ENCODE measurements around the gene IGFBP2. TPM values are rescaled to one million over a fixed set of nuclear protein-coding genes. Genes with fewer than 3 reads are reported as not detected.

IGFBP2 gene
- total RNA-seq, 2 experiments from 2014 or later = 123 to 124 TPM

DNA sequence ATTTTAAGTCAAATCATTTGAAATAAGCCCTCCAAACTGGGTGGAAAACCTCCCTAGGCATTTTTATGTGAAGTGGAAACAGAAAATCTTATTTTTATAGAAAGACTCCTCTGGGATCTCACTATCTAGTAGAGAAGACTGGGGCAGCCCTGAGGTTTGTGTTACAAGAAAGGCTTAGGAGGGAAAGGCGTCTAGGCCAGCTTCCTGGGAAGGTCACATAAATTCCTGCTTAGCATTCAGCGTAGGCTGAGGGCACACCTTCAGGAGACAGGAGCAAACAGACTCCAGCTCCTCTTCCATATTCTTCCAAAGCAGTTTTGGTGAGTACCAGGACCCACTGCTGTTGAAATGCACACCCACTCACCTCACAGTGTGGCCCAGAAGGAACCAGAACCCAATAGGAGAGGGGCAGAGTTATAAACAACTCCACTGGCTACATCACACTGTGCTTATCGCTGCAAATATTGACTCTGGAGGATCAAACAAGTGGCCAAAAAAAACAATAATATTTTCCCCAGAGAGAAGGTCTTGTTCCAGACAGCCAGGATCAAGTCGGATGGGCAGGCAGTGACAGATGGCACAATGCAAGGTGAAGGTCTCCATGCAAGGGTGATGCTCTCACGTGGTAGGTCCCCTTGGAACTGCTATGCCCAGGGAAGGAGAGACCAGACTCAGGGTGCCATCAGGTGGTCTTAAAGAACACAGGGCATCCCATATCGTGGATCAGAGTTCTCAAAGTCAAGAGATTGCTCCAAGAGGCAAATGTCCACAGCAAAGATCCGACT, 17.7 kb upstream of the IGFBP2 start:
- no peaks in the 10 kb centered on the region for H3K36me3 Mint-ChIP-seq (ENCODE audit: low read depth)
- no peak overlapping the region for H3K4me3 Mint-ChIP-seq
- DNase-seq = no peak
- no peak for TF ChIP-seq CTCF (IDR thresholded peaks at IDR 0.05)
- H3K9me3 Mint-ChIP-seq = no peaks in the 10 kb centered on the region
- ChIA-PET POLR2A (no interaction called here), CTCF (interaction anchor here (1.3 kb wide), 1 partner anchor 51 kb away, joined by 4 read pairs; no protein-coding TSS in a partner anchor)
- no peaks in the 10 kb centered on the region for H3K27me3 Mint-ChIP-seq
- H3K27ac Mint-ChIP-seq = no peak overlapping the region
- peaks cover 23% of the 10 kb centered on the region for H3K4me1 Mint-ChIP-seq (ENCODE audit: low read depth)
- no peak for ATAC-seq
- intact Hi-C loops (cut with micrococcal nuclease) = no loop called here

DNA sequence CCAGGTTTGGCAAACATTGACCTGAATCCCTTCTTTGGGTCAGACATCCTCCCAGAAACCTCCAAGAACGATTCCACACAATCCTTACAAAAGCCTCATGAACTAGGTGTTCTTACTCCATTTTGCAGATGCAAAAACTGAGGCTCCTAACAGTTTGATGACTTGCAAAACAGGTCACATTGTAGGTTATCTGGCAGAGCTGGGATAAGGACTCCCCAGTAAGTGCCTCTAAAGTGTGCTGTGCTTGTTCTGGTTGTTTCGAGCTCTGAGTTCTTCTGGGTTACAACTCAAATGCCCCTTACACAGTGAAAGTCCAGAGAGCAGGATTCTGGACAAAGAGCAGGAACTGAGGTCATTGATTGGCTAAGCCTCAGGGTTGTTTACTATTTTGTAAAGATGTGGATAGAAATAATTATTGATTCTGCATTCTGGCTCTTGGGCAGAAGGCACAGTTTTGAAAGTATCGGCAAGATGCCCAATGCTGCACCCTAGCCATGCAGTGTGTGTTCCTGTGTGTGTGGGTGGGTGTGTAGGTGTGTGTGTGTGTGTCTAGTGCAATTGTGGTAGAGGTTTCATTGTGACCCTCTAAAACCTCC, 17.0 kb upstream of the IGFBP2 start:
- no peaks in the 10 kb centered on the region for H3K27me3 Mint-ChIP-seq
- intact Hi-C loops (cut with micrococcal nuclease) = no loop called here
- ChIA-PET CTCF (no interaction called here), POLR2A (interaction anchor here (1.7 kb wide), 1 partner anchor 10 kb away, joined by 4 read pairs; no protein-coding TSS in a partner anchor)
- no peak overlapping the region for H3K4me3 Mint-ChIP-seq
- peaks cover 23% of the 10 kb centered on the region for H3K4me1 Mint-ChIP-seq (ENCODE audit: low read depth)
- H3K27ac Mint-ChIP-seq = no peak overlapping the region
- no peaks in the 10 kb centered on the region for H3K9me3 Mint-ChIP-seq
- no peak for DNase-seq
- no peak for TF ChIP-seq CTCF (IDR thresholded peaks at IDR 0.05)
- H3K36me3 Mint-ChIP-seq (ENCODE audit: low read depth) = no peaks in the 10 kb centered on the region
- ATAC-seq = no peak

DNA sequence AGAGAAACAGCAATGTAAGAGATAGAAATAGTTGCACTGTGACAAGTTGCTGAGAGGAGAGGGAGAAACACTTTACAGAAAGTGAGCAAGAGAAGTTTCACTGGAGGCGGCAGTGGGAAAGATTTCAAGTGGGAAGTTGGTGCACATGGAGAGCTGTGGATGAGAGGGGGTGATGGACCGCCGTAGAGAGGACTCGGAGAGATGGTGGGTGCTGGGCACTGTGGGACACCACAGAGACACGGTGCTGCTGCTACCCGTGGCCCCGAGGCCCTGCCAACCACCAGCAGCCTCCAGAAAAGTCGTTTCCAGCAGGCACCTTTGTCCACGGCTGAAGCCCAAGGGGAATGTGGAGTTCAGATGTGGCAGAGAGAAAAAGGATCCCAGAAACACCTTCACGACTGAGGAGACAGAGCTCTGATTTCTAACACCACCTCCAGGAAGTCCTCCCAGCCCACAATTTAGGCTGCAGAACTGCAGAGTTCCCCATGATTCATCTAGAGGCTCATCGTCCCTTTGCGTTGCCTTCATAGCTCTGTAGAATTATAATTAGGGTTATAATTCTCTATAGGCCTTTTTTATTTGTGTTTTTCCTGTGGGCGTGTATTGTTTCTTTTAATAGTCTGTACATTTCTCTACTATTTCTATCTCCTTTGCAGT, 15.9 kb upstream of the IGFBP2 start:
- no peak for ATAC-seq
- ChIA-PET POLR2A (interaction anchor here (0.7 to 1.7 kb wide), 3 partner anchors 9 to 63 kb away, joined by 3 to 5 read pairs (median 4); no protein-coding TSS in a partner anchor), CTCF (interaction anchor here (1.3 kb wide), 1 partner anchor 8 kb away, joined by 4 read pairs; no protein-coding TSS in a partner anchor)
- TF ChIP-seq CTCF (IDR thresholded peaks at IDR 0.05) = no peak
- peaks cover 23% of the 10 kb centered on the region for H3K4me1 Mint-ChIP-seq (ENCODE audit: low read depth)
- no peak overlapping the region for H3K27ac Mint-ChIP-seq
- intact Hi-C loops (cut with micrococcal nuclease) = no loop called here
- H3K9me3 Mint-ChIP-seq = no peaks in the 10 kb centered on the region
- no peak for DNase-seq
- no peaks in the 10 kb centered on the region for H3K36me3 Mint-ChIP-seq (ENCODE audit: low read depth)
- H3K27me3 Mint-ChIP-seq = no peaks in the 10 kb centered on the region
- no peak overlapping the region for H3K4me3 Mint-ChIP-seq

DNA sequence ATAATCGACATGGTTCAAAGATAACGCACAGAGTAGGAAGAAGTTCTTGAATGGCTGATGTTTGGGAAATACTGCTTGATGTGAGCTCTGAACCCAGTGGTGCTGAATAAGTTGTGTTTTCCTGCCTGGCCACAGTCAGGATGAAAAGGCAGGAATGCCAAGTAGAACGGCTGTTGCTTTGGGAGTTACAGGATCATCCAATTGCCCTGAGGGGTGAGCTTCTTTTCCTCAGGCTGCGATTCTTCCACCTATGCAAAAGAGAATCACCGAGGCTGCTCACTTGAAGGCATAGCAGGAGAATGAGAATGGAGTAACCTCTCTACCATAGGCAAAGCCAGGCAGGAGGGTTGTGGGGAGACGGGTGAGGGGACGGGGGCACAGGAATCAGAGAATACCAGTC, 14.4 kb upstream of the IGFBP2 start:
- H3K27ac Mint-ChIP-seq = peak overlapping the region; percentile 88
- intact Hi-C loops (cut with micrococcal nuclease) = no loop called here
- CTCF ChIA-PET = interaction anchor here (0.7 to 5.7 kb wide), 3 partner anchors 9 to 100 kb away, joined by 3 to 20 read pairs (median 6); no protein-coding TSS in a partner anchor

More for the DNA sequence above, 14.4 kb upstream of the IGFBP2 start:
- Mint-ChIP-seq H3K4me1 (ENCODE audit: low read depth) (peaks cover 23% of the 10 kb centered on the region), H3K9me3 (no peaks in the 10 kb centered on the region), H3K36me3 (ENCODE audit: low read depth) (no peaks in the 10 kb centered on the region), H3K4me3 (peak overlapping the region; percentile 1), H3K27me3 (no peaks in the 10 kb centered on the region)
- ATAC-seq (no peak), DNase-seq (no peak)
- POLR2A ChIA-PET = interaction anchor here (0.8 to 1.7 kb wide), 4 partner anchors 10 to 112 kb away, joined by 4 to 6 read pairs (median 4); no protein-coding TSS in a partner anchor
- TF ChIP-seq CTCF (IDR thresholded peaks at IDR 0.05) = no peak
